Measurements from ENCODE around the gene XYLT1.
"Not testable (repeated sequence)": the region's sequence is repeated elsewhere in the genome, so short reads cannot be mapped to it uniquely, and the experiment has no call there.

The XYLT1 gene

GRCh38 chr16:17483351-17483750 is 12.6 kb upstream of the XYLT1 start:
- DNase-seq (ENCODE audit: low read depth in 2 of 2), result no peak

- DNase-seq (ENCODE audit: low read depth in 2 of 2), result not testable (repeated sequence)
Measured at GRCh38 chr16:17482341-17482740, 11.6 kb upstream of the XYLT1 start.

- no peak for DNase-seq (ENCODE audit: low read depth in 2 of 2)
Measured at GRCh38 chr16:17481736-17482135, 11.0 kb upstream of the XYLT1 start.

GRCh38 chr16:17477260-17477545 is 6.4 kb upstream of the XYLT1 start:
- DNase-seq (ENCODE audit: low read depth in 2 of 2), result not testable (repeated sequence)

GRCh38 chr16:17476414-17477259 is 5.9 kb upstream of the XYLT1 start:
- no peak for DNase-seq (ENCODE audit: low read depth in 2 of 2)

- no peak for DNase-seq (ENCODE audit: low read depth in 2 of 2)
Measured at GRCh38 chr16:17475104-17475503, 4.3 kb upstream of the XYLT1 start.

- no peak for DNase-seq (ENCODE audit: low read depth in 2 of 2)
Measured at GRCh38 chr16:17474572-17474971, 3.8 kb upstream of the XYLT1 start.

GRCh38 chr16:17474037-17474436 is 3.3 kb upstream of the XYLT1 start:
- DNase-seq (ENCODE audit: low read depth in 2 of 2), result no peak

- DNase-seq (ENCODE audit: low read depth in 2 of 2), result no peak
Measured at GRCh38 chr16:17471719-17472461, 1.1 kb upstream of the XYLT1 start.

GRCh38 chr16:17470182-17470907 is 415 bp downstream of the XYLT1 start:
- DNase-seq (ENCODE audit: low read depth in 2 of 2), result no peak

- peak in 1 of 2 experiments; percentile 19 for DNase-seq (ENCODE audit: low read depth in 2 of 2)
Measured at GRCh38 chr16:17469741-17470181, 999 bp downstream of the XYLT1 start.

GRCh38 chr16:17469011-17469740 is 1.6 kb downstream of the XYLT1 start:
- DNase-seq (ENCODE audit: low read depth in 2 of 2), result no peak

- DNase-seq (ENCODE audit: low read depth in 2 of 2), result no peak
Measured at GRCh38 chr16:17468611-17469010, 2.1 kb downstream of the XYLT1 start.

GRCh38 chr16:17467923-17468540 is 2.7 kb downstream of the XYLT1 start:
- DNase-seq (ENCODE audit: low read depth in 2 of 2), result peak in 1 of 2 experiments; percentile 16

GRCh38 chr16:17466876-17467275 is 3.9 kb downstream of the XYLT1 start:
- no peak for DNase-seq (ENCODE audit: low read depth in 2 of 2)

- no peak for DNase-seq (ENCODE audit: low read depth in 2 of 2)
Measured at GRCh38 chr16:17465460-17465859, 5.3 kb downstream of the XYLT1 start.

- no peak for DNase-seq (ENCODE audit: low read depth in 2 of 2)
Measured at GRCh38 chr16:17463335-17463734, 7.4 kb downstream of the XYLT1 start.

GRCh38 chr16:17461951-17462729 is 8.6 kb downstream of the XYLT1 start:
- no peak for DNase-seq (ENCODE audit: low read depth in 2 of 2)

- DNase-seq (ENCODE audit: low read depth in 2 of 2), result no peak
Measured at GRCh38 chr16:17460890-17461289, 9.9 kb downstream of the XYLT1 start.

GRCh38 chr16:17459903-17460521 is 10.7 kb downstream of the XYLT1 start:
- no peak for DNase-seq (ENCODE audit: low read depth in 2 of 2)
